GM12891 (cell line): ENCODE data around the gene BLCAP.

Experiments
- DNase-seq: peaks from one replicate; pipeline ENCODE4 v3.0.0; 2011; ENCODE audit warnings: low spot score; ENCODE audit not compliant: insufficient read length
- FAIRE-seq: peaks from 2 replicates; lab custom pipeline; 2011; peaks lifted over from hg19 to GRCh38; lab: Jason Lieb, UNC
- PAX5 ChIP-seq: IDR thresholded peaks from 2 replicates; pipeline ENCODE4 v1.6.1; 2011; ENCODE audit warnings: low read length, moderate library complexity, mild to moderate bottlenecking; ENCODE audit not compliant: insufficient read depth, severe bottlenecking
- POLR2A ChIP-seq: IDR thresholded peaks from 2 replicates; pipeline ENCODE4 v1.6.1; 2011; ENCODE audit warnings: low read depth, low read length, control low read depth
- POLR2AphosphoS5 ChIP-seq: IDR thresholded peaks from 2 replicates; pipeline ENCODE4 v1.6.1; 2011; ENCODE audit warnings: low read depth, low read length, control low read depth
- POU2F2 ChIP-seq: IDR thresholded peaks from 2 replicates; pipeline ENCODE4 v1.6.1; 2011; ENCODE audit warnings: low read depth, mild to moderate bottlenecking, control low read depth, low read length, moderate library complexity
- SPI1 ChIP-seq: IDR thresholded peaks from 2 replicates; pipeline ENCODE4 v1.6.1; 2011; ENCODE audit warnings: low read depth, low read length, control low read depth
- TAF1 ChIP-seq: IDR thresholded peaks from 2 replicates; pipeline ENCODE4 v1.6.1; 2011; ENCODE audit warnings: low read depth, low read length, control low read depth

Gene BLCAP

DNA sequence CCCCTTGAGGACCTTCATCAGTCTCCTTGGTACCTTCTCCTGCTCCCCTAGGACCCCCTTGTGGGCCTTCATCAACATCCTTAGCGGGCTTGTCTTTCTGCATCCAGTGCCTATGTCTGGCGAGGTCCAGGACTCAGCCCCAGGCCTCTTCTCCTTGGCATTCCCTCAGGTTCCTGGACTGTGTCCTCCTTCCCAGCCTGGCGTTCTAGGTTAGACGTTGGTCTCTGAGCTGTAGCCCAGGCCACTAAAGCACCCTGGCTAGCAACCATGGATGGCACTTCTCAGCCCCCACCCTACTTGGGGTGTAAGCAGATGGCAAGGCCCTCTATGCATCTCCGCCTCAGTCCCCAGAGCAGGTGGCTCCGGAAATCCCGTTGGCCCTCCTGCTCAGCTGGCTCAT is 58.1 kb downstream of the BLCAP start:
- FAIRE-seq = no peak
- DNase-seq = no peak
- TF ChIP-seq POU2F2 (no peak), POLR2AphosphoS5 (no peak), PAX5 (no peak), POLR2A (no peak), TAF1 (no peak), SPI1 (no peak)

DNA sequence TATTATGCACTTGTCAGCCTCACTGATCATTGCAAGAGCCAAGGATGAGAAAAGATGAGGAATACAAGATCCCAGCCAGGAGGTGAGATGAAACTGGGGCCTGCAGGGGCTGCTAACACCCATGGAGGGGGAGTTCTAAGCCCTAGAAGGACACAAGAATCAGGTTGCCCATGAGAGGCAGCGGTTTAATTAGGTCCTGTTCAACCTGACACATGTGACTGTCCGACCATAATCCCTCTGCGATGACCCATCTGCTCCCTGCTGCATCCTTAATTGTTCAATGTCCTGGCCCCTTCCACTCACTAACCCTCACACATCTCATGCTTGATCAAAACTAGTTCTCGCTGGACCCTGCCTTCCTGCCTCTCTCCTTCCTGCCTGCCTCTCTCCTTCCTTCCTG is 58.8 kb downstream of the BLCAP start:
- FAIRE-seq = no peak
- TF ChIP-seq TAF1 (no peak), POLR2AphosphoS5 (no peak), POU2F2 (no peak), SPI1 (no peak), PAX5 (no peak), POLR2A (no peak)
- DNase-seq = no peak
